Left ventricle myocardium inferior (tissue), 1 donor: ENCODE data around the gene FTO. TPM values are rescaled to one million over a fixed set of nuclear protein-coding genes. Genes with fewer than 3 reads are reported as not detected.

Experiments used
- DNase-seq: peaks from one replicate; pipeline ENCODE4 v3.0.0-alpha.2; 2020
- H3K27ac ChIP-seq: fragments of 200-600 bp; replicated peaks from 2 replicates; pipeline ENCODE4 v1.8.0; 2021
- H3K27me3 ChIP-seq: fragments of 200-600 bp; 2 replicates; pipeline ENCODE4 v1.8.0; 2021; ENCODE audit warnings: low read depth
- H3K36me3 ChIP-seq: fragments of 200-600 bp; 2 replicates; pipeline ENCODE4 v1.8.0; 2021
- H3K4me1 ChIP-seq: fragments of 200-600 bp; 2 replicates; pipeline ENCODE4 v1.8.0; 2021
- H3K4me3 ChIP-seq: fragments of 200-600 bp; 2 replicates; pipeline ENCODE4 v1.8.0; 2021; ENCODE audit warnings: mild to moderate bottlenecking, moderate library complexity
- H3K9me3 ChIP-seq: fragments of 200-600 bp; replicated peaks from 2 replicates; pipeline ENCODE4 v1.8.0; 2021
- CTCF ChIP-seq: fragments of 200-600 bp; IDR thresholded peaks from 2 replicates; pipeline ENCODE4 v1.8.0; 2021; ENCODE audit warnings: antibody characterized with exemption, mild to moderate bottlenecking, borderline replicate concordance
- intact Hi-C: fragments of 100-400 bp; cut with micrococcal nuclease; formaldehyde crosslinking; loops from one replicate; pipeline ENCODE4 v1.11.0; 2022
- total RNA-seq: library from RNA; stranded (reverse); fragmentation: NEBNext Ultra II Directional; extraction: Animal tissue kit (Norgen Biotek cat#: 25700); gene quantifications from one replicate; pipeline ENCODE4 v1.2.1, GENCODE V29; 2021
- donor health status: DM: no; HTN: yes; CAD: no; lungs with severe emphysema.

The FTO gene
- total RNA-seq, 1 donor from 2014 or later: 78.4 TPM

- intact Hi-C loops: no loop called here
- Histone ChIP-seq H3K36me3 (no peaks in the 10 kb centered on the region), H3K9me3 (no peaks in the 10 kb centered on the region), H3K4me1 (peaks cover 23% of the 10 kb centered on the region), H3K27me3 (no peaks in the 10 kb centered on the region), H3K4me3 (no peak overlapping the region), H3K27ac (no peak overlapping the region)
- no peak for DNase-seq
- TF ChIP-seq CTCF: no peak
These were observed 244.4 kb downstream of the FTO start for GRCh38 chr16:53948326-53948725.

GRCh38 chr16:53948734-53949430 is 244.9 kb downstream of the FTO start:
- no peak for TF ChIP-seq CTCF
- Histone ChIP-seq H3K4me3 (no peak overlapping the region), H3K4me1 (peaks cover 23% of the 10 kb centered on the region), H3K27ac (no peak overlapping the region), H3K27me3 (no peaks in the 10 kb centered on the region), H3K36me3 (no peaks in the 10 kb centered on the region), H3K9me3 (no peaks in the 10 kb centered on the region)
- intact Hi-C loops: no loop called here
- no peak for DNase-seq

DNA sequence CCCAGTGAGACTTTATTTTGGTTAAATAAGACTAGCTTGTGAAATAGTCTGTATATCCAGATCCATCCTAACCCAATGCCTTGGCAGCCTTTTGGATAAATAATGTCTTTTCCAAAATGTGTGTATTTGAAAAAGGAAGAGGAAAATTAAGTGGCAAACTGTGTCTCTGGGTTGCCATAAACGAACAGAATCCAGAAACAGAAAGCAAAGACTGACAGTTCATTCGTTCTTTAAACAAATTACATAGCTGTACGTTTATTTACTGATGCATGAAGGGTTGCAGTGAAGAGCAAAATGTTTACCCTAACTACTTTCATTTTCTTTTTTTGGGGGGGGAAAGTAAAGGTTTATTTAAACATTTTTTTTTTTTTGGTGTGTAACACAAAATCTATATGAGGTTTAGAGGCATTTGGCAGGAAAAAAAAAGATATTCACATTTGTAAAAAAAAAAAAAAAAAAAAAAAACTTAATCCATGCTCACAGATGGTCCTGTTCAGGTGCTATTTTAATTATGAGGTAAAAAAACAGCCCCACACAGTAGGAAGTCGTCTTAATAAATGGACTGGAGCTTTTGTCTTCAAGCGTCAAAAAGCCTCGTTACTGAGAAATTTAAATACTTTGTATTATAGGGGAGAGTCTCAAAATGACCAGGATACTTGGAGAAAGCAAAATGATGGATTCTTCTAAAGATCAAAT is 245.9 kb downstream of the FTO start:
- intact Hi-C loops: no loop called here

GRCh38 chr16:53950677-53951076 is 246.7 kb downstream of the FTO start:
- DNase-seq: no peak

More for the DNA sequence above, 245.9 kb downstream of the FTO start:
- DNase-seq: no peak
- Histone ChIP-seq H3K4me3 (no peak overlapping the region), H3K27ac (no peak overlapping the region), H3K4me1 (peaks cover 23% of the 10 kb centered on the region), H3K36me3 (no peaks in the 10 kb centered on the region), H3K27me3 (no peaks in the 10 kb centered on the region), H3K9me3 (no peaks in the 10 kb centered on the region)
- no peak for TF ChIP-seq CTCF

More at GRCh38 chr16:53950677-53951076, 246.7 kb downstream of the FTO start:
- Histone ChIP-seq H3K27ac (no peak overlapping the region), H3K4me1 (peaks cover 23% of the 10 kb centered on the region), H3K4me3 (no peak overlapping the region), H3K9me3 (no peaks in the 10 kb centered on the region), H3K36me3 (no peaks in the 10 kb centered on the region), H3K27me3 (no peaks in the 10 kb centered on the region)
- no peak for TF ChIP-seq CTCF
- intact Hi-C loops: no loop called here
